GM12872 (cell line): ENCODE results near the gene ROR1.

Experiments
- TF ChIP-seq, protein P1 (sequence below): IDR thresholded peaks from 3 replicates; pipeline ENCODE4 v1.5.1; 2011; ENCODE audit warnings: low read depth, mild to moderate bottlenecking, low read length, moderate library complexity; ENCODE audit not compliant: insufficient read depth

The ROR1 gene

DNA sequence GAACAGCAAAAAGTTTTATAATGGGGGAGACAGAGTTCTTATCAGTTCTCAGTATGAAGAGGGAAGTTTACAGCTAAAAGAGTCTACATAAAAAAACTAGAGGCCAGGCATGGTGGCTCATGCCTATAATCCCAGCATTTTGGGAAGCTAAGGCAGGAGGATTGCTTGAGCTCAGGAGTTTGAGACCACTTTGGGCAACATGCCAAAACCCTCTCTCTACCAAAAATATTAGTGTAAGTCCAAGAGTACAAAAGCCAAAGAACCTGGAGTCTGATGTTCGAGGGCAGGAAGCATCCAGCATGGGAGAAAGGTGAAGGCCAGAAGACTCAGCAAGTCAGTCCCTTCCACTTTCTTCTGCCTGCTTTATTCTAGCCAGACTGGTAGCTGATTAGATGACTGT is 35.0 kb upstream of the ROR1 start:
- TF ChIP-seq, protein P1, sequence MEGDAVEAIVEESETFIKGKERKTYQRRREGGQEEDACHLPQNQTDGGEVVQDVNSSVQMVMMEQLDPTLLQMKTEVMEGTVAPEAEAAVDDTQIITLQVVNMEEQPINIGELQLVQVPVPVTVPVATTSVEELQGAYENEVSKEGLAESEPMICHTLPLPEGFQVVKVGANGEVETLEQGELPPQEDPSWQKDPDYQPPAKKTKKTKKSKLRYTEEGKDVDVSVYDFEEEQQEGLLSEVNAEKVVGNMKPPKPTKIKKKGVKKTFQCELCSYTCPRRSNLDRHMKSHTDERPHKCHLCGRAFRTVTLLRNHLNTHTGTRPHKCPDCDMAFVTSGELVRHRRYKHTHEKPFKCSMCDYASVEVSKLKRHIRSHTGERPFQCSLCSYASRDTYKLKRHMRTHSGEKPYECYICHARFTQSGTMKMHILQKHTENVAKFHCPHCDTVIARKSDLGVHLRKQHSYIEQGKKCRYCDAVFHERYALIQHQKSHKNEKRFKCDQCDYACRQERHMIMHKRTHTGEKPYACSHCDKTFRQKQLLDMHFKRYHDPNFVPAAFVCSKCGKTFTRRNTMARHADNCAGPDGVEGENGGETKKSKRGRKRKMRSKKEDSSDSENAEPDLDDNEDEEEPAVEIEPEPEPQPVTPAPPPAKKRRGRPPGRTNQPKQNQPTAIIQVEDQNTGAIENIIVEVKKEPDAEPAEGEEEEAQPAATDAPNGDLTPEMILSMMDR: no peak

DNA sequence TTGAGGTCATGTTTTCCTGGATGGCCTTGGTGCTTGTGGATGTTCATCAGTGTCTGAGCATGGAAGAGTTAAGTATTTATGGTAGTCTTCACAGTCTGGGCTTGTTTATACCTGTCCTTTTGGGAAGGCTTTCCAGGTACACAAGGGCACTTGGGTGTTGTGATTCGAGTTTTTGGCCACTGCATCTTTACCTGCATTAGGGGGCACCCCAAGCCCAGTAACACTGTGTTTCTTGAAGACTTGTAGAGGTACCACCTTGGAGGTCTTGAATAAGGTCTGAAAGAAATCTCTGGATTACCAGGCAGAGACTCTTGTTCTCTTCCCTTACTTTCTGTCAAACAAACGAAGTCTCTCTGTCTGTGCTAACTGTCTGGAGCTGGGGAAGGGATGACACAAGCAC is 34.4 kb upstream of the ROR1 start:
- TF ChIP-seq, protein P1: no peak

DNA sequence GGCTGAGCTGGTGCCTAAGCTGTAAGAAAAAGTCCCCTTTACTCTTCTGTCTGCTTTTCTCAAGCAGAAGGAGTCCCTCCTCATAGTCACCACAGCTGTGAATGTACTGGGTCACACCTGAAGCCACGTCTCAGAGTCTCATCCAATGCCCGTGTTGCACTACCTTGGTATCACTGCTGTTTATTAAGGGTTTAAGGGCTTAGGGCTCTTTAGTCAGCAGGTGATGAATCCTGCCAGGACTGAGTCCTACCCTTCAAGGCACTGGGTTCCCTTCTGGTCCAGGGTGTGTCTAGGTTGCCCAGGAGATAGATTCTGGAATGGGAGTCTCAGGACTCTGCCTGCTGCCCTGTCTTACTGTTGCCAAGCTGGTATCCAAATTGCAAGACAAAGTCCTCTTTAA is 33.4 kb upstream of the ROR1 start:
- TF ChIP-seq, protein P1: no peak

DNA sequence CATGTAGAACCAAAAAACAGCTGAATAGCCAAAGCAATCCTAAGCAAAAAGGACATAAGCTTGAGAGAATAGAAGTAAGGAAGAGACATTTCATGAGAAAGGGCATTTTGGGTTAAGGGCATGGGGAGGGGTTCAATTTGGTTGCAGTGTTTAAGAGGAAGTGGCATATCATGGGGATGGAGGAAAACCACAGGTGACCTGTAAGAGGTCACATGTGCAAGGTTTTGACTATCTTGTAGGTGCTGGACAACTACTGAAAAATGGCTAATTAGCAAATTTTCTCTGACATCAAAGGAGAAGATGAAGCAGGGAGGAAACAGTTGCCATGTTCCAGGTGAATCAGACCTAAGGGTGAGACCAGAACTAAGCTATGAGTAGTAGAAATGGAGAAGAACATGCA is 31.3 kb upstream of the ROR1 start:
- TF ChIP-seq, protein P1: no peak

DNA sequence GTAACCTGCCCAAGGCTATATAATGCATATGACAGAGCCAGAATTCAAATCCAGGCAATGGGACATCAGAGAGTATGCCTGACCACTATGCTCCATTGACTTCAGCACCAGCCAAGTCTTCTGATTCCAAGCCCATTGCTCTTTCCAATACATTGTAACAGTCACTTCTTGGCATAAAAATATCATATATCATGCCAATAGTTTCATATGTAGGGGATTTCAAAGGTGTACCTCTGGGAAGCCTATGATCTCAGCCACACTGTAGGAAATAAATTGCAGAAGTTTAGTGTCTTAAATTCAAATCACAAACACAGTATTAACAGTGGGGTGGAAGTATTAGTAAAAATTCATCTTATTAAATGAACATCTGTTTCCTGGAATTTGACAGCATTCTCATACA is 30.0 kb upstream of the ROR1 start:
- TF ChIP-seq, protein P1: no peak

DNA sequence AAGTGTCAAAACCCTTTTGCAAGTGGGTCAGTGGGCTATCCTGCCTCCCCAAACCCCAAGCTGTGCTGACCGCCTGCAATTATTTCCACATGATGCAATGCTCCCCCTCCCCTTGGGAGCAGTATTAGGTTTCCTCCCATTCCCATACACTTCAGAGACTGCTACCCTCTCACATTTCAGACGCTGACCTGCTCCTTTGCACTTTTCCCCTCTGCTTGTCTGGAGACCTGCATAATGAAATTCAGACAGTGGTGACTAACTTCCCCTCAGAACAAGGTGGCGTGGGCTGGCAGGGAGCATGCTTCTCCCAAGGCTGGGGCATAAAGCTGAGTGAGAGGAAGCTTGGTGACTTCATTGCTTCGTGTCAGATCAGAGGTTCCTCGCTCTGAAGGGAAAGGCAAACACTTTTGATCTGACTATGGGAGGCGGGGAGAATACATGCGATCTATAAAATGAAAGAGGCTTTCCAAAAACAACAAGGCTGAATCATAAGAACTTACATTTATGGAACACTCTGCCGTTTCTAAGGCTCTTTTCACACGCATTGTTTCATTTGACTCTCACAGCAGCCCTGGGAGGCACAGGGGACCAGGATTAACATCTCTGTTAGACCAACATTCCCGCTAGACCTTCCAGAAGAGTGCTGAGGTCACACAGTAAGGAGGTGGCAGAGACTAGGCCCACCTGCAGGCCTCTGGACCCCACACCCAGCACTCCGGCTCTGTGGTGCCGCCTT is 27.5 kb upstream of the ROR1 start:
- TF ChIP-seq, protein P1: no peak

DNA sequence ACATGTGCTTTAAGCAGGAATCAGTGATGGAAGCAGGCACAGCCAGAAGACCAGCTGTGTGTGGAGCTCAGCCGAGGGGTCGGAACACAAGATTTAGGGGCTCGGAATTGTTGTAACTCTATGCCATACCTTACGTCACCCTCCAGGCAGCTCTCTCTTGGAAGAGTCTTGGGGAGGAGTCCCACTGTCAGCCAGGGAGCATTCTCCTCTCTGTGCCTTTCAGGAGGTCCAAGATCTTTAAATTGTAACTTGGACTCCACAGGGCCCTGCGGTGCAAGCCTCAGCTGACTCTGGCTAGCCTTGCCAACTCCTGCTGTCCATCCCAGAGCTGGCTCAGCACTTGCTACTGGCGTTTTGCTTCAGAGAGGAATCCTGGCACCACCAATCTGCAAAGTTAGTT is 26.4 kb upstream of the ROR1 start:
- TF ChIP-seq, protein P1: no peak

DNA sequence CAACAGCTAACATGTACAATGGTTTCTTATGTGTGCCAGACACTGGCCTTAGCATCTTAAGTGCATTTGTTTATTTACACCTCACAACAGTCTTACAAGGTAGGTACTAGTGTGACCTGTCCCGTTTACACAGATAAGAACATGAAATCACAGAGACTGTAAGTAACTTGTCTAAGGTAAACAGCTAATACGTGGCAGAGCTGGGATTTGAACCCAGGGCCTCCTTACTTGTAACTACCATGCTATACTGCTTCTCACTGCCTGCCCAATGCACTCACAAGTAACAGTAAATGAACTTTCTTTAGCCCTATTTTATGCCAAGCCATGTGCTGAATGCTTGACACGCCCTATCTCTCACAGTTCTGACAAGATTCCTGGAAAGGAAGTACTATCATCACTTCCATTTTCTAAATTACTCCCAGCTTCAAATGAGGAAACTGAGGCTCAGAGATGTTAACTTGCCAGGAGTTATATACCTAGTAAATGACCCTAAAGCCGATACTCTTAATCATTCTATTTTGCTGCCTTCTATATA is 25.7 kb upstream of the ROR1 start:
- TF ChIP-seq, protein P1: no peak
